HG02852 (cell line): ENCODE results near the gene TREM1.

Source experiments
- ATAC-seq: cut with Tn5 transposase; IDR thresholded peaks from one replicate; pipeline ENCODE4 v1.9.1; 2021; ENCODE audit warnings: mild to moderate bottlenecking, moderate library complexity; ENCODE audit not compliant: unreplicated experiment

TREM1 gene

DNA sequence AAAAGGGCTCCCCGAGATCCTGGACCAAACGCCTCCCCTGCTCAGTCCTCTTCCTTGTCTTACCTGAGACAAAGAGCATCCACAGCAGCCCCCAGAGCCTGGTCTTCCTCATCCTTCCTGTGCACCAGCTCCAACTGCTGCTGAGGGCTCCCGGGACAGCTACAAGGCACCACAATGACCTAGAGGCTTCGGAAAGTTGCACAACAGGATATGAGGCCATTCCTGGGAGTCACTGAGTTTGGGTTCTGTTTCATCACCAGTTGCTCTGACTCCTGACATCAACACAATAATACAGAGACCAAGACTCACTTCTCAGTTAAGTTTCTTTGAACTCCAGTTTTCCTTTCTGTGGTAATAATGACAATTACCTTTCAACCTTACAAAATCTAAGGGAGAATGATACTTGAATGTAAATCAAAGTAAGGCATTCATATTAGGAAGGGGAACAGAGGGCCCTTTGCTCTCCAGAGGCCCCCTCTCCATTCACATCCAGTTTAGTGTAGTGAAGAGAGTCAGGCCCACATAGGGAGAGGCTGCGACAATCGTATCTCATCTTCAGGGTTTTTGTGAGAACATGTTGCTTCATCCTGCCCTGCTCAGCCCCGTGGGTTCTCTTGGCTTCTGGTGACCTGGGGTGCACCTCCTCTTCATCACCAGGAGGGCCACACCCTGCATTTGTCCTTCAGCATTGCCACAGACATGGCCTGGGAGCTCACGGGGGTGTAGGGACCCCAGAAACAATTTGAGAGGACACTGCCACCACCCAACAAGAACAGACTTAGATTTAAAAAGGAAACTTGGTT lies at the start of gene TREM1:
TREM1 (minus strand) TSS at position 139 of the 803 bp plus-strand sequence; CDS start at position 112, 27 bp downstream.
- no peak for ATAC-seq

- no peak for ATAC-seq
Measured at GRCh38 chr6:41335943-41336342, 49.5 kb upstream of the TREM1 start.

GRCh38 chr6:41335296-41335695 lies 48.8 kb upstream of the TREM1 start, which contains the start of gene NCR2:
Gene NCR2 (plus strand): TSS chr6:41335608. CDS start chr6:41335877, 269 bp downstream.
- no peak for ATAC-seq

DNA sequence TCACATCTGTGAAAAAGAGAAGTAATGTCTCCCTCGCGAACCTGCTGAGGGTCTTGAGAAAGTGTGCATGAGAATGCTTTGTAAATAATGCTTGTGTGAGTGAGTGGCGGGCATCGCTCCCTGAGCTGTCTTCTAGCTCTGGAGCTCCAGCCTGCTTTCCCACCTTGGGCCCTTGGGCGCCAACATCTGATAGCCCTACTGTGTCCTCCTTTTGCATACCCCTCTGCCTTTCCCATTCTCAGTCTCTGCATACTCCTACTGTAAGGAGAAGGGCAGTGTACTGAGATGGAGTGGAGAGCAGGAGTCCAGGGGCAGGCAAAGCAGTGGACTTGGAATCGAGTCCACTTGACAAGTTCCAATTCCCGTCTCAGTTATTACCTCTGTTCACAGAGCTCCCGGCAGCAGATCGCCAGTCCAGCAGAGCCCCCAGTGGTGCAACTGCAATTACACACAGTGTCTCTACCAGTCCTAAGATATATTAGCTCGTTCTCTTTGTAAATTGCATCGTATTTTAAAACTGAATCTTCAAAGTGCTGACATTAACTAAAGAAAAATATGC lies 48.1 kb upstream of the TREM1 start:
- ATAC-seq, result no peak

GRCh38 chr6:41332842-41333736 lies 46.6 kb upstream of the TREM1 start:
- ATAC-seq, result no peak

GRCh38 chr6:41332241-41332640 lies 45.8 kb upstream of the TREM1 start:
- ATAC-seq, result no peak

DNA sequence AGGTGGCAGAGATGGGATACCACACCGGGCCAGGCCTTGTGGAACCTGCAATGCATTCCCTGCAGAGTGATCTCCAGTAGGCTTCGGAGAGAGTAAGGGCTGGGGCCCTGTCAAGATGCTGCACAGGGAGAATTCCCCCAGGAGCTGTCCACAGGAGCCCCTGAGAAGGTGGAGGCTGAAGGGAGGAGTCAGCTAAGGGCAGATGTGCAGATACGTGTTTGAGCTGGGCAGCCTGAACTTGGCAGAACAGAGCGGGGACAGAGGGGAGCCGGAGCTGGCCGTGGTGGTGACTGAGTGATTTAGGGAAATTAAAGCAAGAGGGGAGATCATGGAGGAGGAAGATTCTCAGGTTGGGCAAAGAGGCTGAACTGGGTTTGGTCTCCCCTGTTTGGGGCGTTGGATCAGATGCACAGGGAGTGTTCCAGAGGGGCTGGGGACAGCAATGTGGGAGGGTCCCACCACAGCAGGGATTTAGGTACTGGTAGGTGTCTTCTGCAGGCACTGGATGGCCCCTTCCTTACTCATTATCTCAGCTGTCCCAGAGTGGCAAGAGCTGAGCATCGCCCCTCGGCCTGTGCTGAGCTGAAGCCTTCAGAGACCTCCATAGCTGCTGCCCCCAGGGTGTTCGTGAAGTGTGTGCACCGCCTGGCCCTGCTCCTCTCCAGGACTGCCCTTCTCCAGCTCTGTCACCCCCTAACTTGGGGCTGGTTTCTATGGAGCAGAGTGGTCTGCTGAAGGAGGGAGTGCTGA lies 45.1 kb upstream of the TREM1 start:
- ATAC-seq, result no peak

DNA sequence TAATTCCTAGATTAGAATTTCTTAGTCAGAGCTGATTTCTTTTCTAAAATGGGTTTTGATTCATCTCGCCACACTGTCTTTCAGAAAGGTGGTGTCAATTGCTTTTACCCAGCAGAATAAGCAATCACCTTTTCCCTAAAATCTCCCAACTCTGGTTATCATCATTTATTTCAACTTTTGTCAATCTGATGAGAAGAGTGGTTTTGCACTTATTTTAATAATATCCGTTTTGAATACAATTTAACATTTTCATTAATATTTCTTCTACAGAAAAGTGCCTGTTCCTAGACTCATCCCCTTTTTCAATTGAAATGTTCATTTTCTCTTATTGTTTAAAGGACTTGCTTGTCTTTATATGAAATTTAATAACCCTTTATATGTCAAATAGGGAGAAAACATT lies 40.7 kb upstream of the TREM1 start:
- no peak for ATAC-seq

- no peak for ATAC-seq
Measured at GRCh38 chr6:41326092-41326491, 39.6 kb upstream of the TREM1 start.

DNA sequence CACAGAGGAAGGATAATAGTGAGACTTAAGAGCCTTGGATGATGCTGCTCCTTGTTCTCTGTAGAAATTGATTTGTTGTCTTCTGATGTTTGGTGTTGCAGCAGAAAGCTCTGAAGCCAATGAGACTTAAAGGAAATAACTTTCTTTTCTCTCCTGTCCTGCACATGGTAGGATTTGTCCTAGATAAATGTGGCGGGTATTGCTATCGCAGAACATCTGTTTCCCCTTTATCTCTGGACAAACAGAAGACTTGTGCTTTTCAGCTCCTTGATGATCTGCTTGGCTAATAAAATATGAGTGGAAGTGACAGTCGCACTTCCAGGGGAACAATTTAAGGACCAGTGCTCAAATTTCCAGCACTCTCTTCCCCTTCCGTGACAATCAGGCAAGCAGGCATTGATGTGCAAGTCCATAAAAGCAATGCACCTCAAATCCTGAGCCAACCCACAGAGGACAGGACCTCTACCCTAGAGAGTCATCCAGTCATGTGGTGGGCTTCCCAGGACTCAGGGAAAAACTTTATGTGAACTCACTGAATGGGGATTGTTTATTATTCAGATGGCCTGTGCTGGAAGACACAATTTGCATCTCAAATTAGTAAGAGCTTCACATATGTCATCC lies 39.1 kb upstream of the TREM1 start:
- ATAC-seq, result no peak

DNA sequence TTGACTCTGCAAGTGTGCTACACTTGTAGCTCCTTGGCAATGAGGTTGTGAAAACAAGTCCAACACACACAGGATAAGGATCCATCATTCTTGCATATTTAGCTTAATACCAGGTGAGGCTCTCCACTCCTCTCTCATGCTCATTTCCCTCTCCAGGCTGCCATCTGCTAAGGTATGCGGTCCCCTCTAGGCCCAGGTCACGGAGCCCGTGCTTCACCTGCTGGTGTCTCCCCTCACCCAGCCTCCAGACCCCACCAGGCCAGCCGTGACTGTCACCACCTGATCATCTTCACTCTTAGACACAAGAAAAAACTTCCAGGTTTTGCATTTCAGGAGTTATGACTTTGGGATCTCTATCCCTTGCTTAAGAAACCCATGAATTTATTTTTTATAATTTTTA lies 34.7 kb upstream of the TREM1 start:
- ATAC-seq, result no peak

DNA sequence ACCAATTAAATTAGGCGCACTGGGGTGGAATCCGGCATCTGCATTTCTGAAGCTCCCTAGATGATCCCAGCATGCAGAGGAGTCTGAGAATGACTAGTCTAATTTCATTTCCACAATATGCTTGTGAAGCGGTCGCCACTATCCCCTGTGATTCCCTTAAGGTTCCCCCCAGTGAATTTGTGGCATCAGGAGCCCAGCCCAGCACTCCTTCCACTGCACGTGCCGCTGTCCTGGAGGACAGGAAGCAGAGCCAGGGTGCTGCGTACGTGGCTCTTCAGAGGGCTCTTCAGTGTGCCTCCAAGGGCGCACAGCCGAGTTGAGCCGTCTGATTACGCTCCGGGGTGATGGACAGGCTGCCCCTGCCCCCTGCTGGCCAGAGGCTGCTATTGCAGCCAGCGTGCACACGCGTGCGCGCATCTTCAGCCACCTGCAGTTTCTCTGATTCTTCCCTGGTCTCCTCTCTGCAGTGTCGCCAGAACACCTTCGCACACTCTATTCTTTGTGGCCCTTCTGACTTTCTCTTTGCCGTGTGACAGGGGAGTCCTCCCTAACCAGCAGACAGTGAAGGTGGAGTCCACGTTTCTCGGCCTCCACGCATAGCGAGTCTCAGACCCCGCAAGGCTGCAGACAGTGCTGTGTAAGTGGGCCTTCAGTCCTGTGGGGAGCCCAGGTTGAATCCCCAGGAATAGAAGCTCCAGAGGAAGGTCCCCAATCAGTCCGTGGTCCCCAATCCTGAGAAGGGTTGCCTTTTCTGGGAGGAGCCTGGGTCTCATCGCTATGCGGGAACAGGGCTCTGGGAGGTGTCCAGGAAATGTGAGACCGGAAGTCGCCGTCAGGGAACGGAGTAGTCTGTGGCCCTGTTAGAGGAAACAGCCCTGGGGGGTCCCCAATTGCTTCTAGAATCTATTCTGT lies 32.4 kb upstream of the TREM1 start:
- ATAC-seq, result peak; percentile 89

- no peak for ATAC-seq
Measured at GRCh38 chr6:41318261-41318653, 31.8 kb upstream of the TREM1 start.

DNA sequence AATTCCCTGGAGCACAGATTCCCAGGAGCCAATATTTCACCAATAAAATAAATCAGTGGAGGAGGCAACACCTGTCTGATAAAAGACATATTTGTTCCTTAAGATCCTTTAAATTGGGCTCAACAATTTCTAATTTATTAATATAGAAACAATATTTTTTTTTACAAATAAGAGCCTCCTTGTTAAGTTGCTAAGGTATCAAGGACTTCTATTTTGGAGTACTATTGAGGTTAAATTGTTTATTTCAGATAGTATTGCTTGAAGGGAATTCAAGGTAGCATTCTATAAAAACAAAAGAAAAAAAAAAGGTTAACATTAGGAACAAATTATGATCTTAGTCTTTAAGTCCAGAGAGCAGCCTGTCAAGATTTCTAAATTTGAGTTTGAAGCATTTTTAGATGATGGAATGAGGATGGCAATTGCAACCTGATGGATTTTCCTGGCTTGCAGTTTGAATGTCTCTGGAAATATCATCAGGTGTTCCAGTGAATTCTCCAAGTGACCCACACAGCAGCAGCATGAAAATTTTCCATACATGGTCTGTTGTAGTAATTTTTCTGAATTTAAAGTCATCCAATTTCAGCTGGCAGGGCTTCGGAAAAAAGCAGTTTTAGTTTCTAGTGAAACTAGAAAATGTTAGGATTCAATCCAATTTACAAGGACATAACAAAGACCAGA lies 29.6 kb upstream of the TREM1 start:
- ATAC-seq, result no peak

- ATAC-seq, result no peak
Measured at GRCh38 chr6:41315203-41315602, 28.7 kb upstream of the TREM1 start.

GRCh38 chr6:41306187-41306854 lies 19.8 kb upstream of the TREM1 start:
- no peak for ATAC-seq

GRCh38 chr6:41302638-41303037 lies 16.2 kb upstream of the TREM1 start:
- ATAC-seq, result no peak

GRCh38 chr6:41298785-41299502 lies 12.5 kb upstream of the TREM1 start:
- no peak for ATAC-seq
